GM12878 (cell line): ENCODE results near the gene OSBPL10. TPM values are rescaled to one million over a fixed set of nuclear protein-coding genes. Genes with fewer than 3 reads are reported as not detected.

Source experiments
- ATAC-seq: fragments of 200-7000 bp; cut with Tn5 transposase; 3 replicates; pipeline ENCODE4 v1.9.1; 2020; ENCODE audit warnings: mild to moderate bottlenecking, moderate library complexity
- BruUV-seq: library from RNA; stranded (reverse); fragments of 400-500 nt; replicated peaks from 2 replicates; lab custom pipeline; 2021; lab: Mats Ljungman, UMichigan
- CTCF ChIA-PET: fragments of 300-600 bp; sonication (Branson Sonifier 250); formaldehyde crosslinking; extraction: SDS; loops from one replicate; lab custom pipeline; 2021; ENCODE audit warnings: inconsistent platforms; lab: Yijun Ruan, JAX
- POLR2A ChIA-PET: fragments of 350-600 bp; formaldehyde crosslinking; extraction: SDS; loops from one replicate; lab custom pipeline; 2021; ENCODE audit warnings: inconsistent platforms; lab: Charles Lee
- RAD21 ChIA-PET: fragments of 300-600 bp; sonication (Branson Sonifier 250); formaldehyde crosslinking; loops from one replicate; lab custom pipeline; 2023; ENCODE audit warnings: antibody characterized with exemption; ENCODE audit not compliant: unreplicated experiment; lab: Charles Lee
- SMC1A ChIA-PET: fragments of 300-600 bp; sonication (Branson Sonifier 250); formaldehyde crosslinking; loops from one replicate; lab custom pipeline; 2023; ENCODE audit not compliant: unreplicated experiment, uncharacterized antibody; lab: Charles Lee
- DNase-seq: peaks from one replicate; pipeline ENCODE4 v3.0.0-alpha.2; 2011; ENCODE audit warnings: low read depth, low spot score
- FAIRE-seq: peaks from 3 replicates; lab custom pipeline; 2011; peaks lifted over from hg19 to GRCh38; lab: Jason Lieb, UNC
- H2AFZ ChIP-seq: 2 replicates; pipeline ENCODE4 v1.6.0; 2011; ENCODE audit warnings: low read depth, low read length, control low read depth; ENCODE audit not compliant: control insufficient read depth
- H3K27ac ChIP-seq: 2 replicates; pipeline ENCODE4 v1.5.1; 2011; ENCODE audit warnings: control low read depth; ENCODE audit not compliant: control insufficient read depth, insufficient read depth
- H3K27me3 ChIP-seq, 2 experiments: replicated peaks in 1 of 2; 2 replicates each; pipeline versions ENCODE4 v1.6.0 to v1.6.1; 2011; ENCODE audit warnings: low read length in 1 of 2; ENCODE audit not compliant: control insufficient read depth in 2 of 2, insufficient read depth in 2 of 2
- H3K36me3 ChIP-seq, 2 experiments: 2 replicates each; pipeline ENCODE4 v1.5.1; 2011; ENCODE audit warnings: low read length in 1 of 2; ENCODE audit not compliant: control insufficient read depth in 2 of 2, insufficient read depth in 2 of 2
- H3K4me1 ChIP-seq: 2 replicates; pipeline ENCODE4 v1.6.1; 2011; ENCODE audit warnings: mild to moderate bottlenecking, low read length, moderate library complexity, mixed read lengths; ENCODE audit not compliant: control insufficient read depth, insufficient read depth
- H3K4me2 ChIP-seq: 2 replicates; pipeline ENCODE4 v1.6.0; 2011; ENCODE audit warnings: control low read depth; ENCODE audit not compliant: control insufficient read depth, insufficient read depth
- H3K4me3 ChIP-seq: fragments of 200-600 bp; sonication (generic); 2 replicates; pipeline ENCODE4 v1.5.1; 2016
- H3K79me2 ChIP-seq: 2 replicates; pipeline ENCODE4 v1.6.0; 2011; ENCODE audit warnings: low read length; ENCODE audit not compliant: control insufficient read depth, insufficient read depth
- H3K9ac ChIP-seq: 2 replicates; pipeline ENCODE4 v1.8.0; 2011; ENCODE audit warnings: low read length, control low read depth, mixed read lengths; ENCODE audit not compliant: control insufficient read depth, insufficient read depth
- H3K9me3 ChIP-seq: replicated peaks from 3 replicates; pipeline ENCODE4 v1.5.1; 2011; ENCODE audit warnings: mild to moderate bottlenecking, low read length; ENCODE audit not compliant: control insufficient read depth, insufficient read depth
- H4K20me1 ChIP-seq: 2 replicates; pipeline ENCODE4 v1.6.0; 2011; ENCODE audit not compliant: control insufficient read depth, insufficient read depth
- EP300 ChIP-seq, 2 experiments: fragments of 150-350 bp in 1 of 2; IDR thresholded peaks; 2 replicates each; pipeline ENCODE4 v1.6.1; 2011 to 2012; ENCODE audit warnings: low read depth in 2 of 2, low read length in 2 of 2, borderline replicate concordance in 1 of 2, improper control_type of control experiment in 1 of 2, inconsistent platforms in 1 of 2; ENCODE audit not compliant: control insufficient read depth in 1 of 2
- HSF1 ChIP-seq: fragments of 150-350 bp; IDR thresholded peaks from 2 replicates; pipeline ENCODE4 v1.6.1; 2014; ENCODE audit warnings: mild to moderate bottlenecking, low read depth, low read length
- IKZF2 ChIP-seq, 2 experiments: fragments of 450-650 bp; IDR thresholded peaks; 2 replicates each; pipeline ENCODE4 v1.6.1; 2017; ENCODE audit warnings: mild to moderate bottlenecking in 2 of 2, moderate library complexity in 2 of 2
- IRF5 ChIP-seq: fragments of 450-650 bp; IDR thresholded peaks from 2 replicates; pipeline ENCODE4 v1.6.1; 2017; ENCODE audit warnings: borderline replicate concordance
- NFYA ChIP-seq: IDR thresholded peaks from 2 replicates; pipeline ENCODE4 v1.6.1; 2011; ENCODE audit warnings: low read depth, mild to moderate bottlenecking, low read length, improper control_type of control experiment, borderline replicate concordance
- PBX3 ChIP-seq: IDR thresholded peaks from 2 replicates; pipeline ENCODE4 v1.6.1; 2011; ENCODE audit warnings: mild to moderate bottlenecking, low read depth, low read length, moderate library complexity; ENCODE audit not compliant: insufficient replicate concordance
- POU2F2 ChIP-seq: IDR thresholded peaks from 3 replicates; pipeline ENCODE4 v1.6.1; 2011; ENCODE audit warnings: low read depth, mild to moderate bottlenecking, low read length, borderline replicate concordance
- SMAD1 ChIP-seq: fragments of 450-650 bp; IDR thresholded peaks from 2 replicates; pipeline ENCODE4 v1.6.1; 2018; ENCODE audit warnings: mild to moderate bottlenecking, low read depth; ENCODE audit not compliant: partially characterized antibody
- SMARCA5 ChIP-seq: fragments of 450-650 bp; IDR thresholded peaks from 2 replicates; pipeline ENCODE4 v1.6.1; 2017; ENCODE audit warnings: mild to moderate bottlenecking
- SPI1 ChIP-seq: IDR thresholded peaks from 2 replicates; pipeline ENCODE4 v1.6.1; 2011; ENCODE audit warnings: low read depth, mild to moderate bottlenecking, low read length, moderate library complexity, borderline replicate concordance; ENCODE audit not compliant: insufficient read depth
- SRF ChIP-seq, 2 experiments: IDR thresholded peaks; 2 replicates each; pipeline ENCODE4 v1.6.1; 2011; ENCODE audit warnings: low read depth in 2 of 2, low read length in 2 of 2, mild to moderate bottlenecking in 1 of 2, moderate library complexity in 1 of 2
- TARDBP ChIP-seq: IDR thresholded peaks from 2 replicates; pipeline ENCODE4 v1.6.1; 2016; ENCODE audit warnings: borderline replicate concordance
- YY1 ChIP-seq: IDR thresholded peaks from 2 replicates; pipeline ENCODE4 v1.6.1; 2011; ENCODE audit warnings: low read depth, mild to moderate bottlenecking, low read length
- ZNF592 ChIP-seq: fragments of 450-650 bp; IDR thresholded peaks from 2 replicates; pipeline ENCODE4 v1.6.1; 2017; ENCODE audit warnings: mild to moderate bottlenecking, moderate library complexity
- WGBS: methylation state at CpG from one replicate; pipeline ENCODE4 v1.1.6; 2016; ENCODE audit warnings: low lambda C conversion rate; ENCODE audit not compliant: insufficient replicate concordance, insufficient coverage; ENCODE audit errors: missing lambda C conversion rate; 5-methylcytosine and 5-hydroxymethylcytosine counted together
- in situ Hi-C: fragments of 300-500 bp; cut with MboI; formaldehyde crosslinking; loops from 9 replicates; pipeline ENCODE4 v1.14.3; 2018; ENCODE audit warnings: mixed read lengths
- intact Hi-C: fragments of 100-400 bp; cut with micrococcal nuclease; formaldehyde crosslinking; loops from one replicate; pipeline ENCODE4 v1.14.2; 2022; ENCODE audit not compliant: unreplicated experiment
- polyA plus RNA-seq, 11 experiments: library from polyadenylated mRNA; depleted of rRNA in 4 of 11; unstranded in 6 of 11; stranded (reverse) in 5 of 11; fragments of >200 nt; fragmentation: Nextera tagmentation in 4 of 11; fragmentation: Illumina TruSeq in 1 of 11; extraction: Ambion mirVana in 4 of 11; extraction: Trizol in 1 of 11; gene quantifications; 1 replicate in 1 of 11; 2 replicates in 10 of 11; pipeline versions ENCODE4 v1.2.1 to v1.2.3, GENCODE V29; 2011 to 2016; ENCODE audit warnings: inconsistent platforms in 2 of 11, missing spikeins in 2 of 11, low read depth in 1 of 11
- total RNA-seq, 4 experiments: library from RNA; depleted of rRNA in 3 of 4; stranded (reverse); fragments of >200 nt in 3 of 4; fragmentation: Illumina TruSeq in 1 of 4; extraction: Trizol in 1 of 4; gene quantifications; 2 replicates each; pipeline versions ENCODE4 v1.2.1 to v1.2.3, GENCODE V29; 2013 to 2021

The OSBPL10 gene
- total and polyA plus RNA-seq, 10 of the 15 experiments (the other 5 are each of a cell fraction or from before 2014, with no cell fraction given): 0.03 to 0.25 (median 0.09) TPM; not detected in 5

- ATAC-seq: no peak
- TF ChIP-seq NFYA: no peak
- no peak for TF ChIP-seq IKZF2 (IDR thresholded peaks at IDR 0.05)
- TF ChIP-seq SPI1: no peak
- TF ChIP-seq SMAD1: no peak
- no peak for TF ChIP-seq YY1
- TF ChIP-seq TARDBP: no peak
- TF ChIP-seq EP300 (IDR thresholded peaks at IDR 0.05; ENCODE audit: borderline replicate concordance in 1 of 2, control insufficient read depth in 1 of 2, low read depth in 2 of 2, low read length in 2 of 2): no peak
- TF ChIP-seq ZNF592: no peak
- no peak for TF ChIP-seq SRF (IDR thresholded peaks at IDR 0.05; ENCODE audit: low read depth in 2 of 2, low read length in 2 of 2)
- no peak for TF ChIP-seq POU2F2
- TF ChIP-seq PBX3: no peak
- no peak for TF ChIP-seq IRF5
- TF ChIP-seq SMARCA5: no peak
- no peak for TF ChIP-seq HSF1
Measured at GRCh38 chr3:31777092-31777491, 204.0 kb downstream of the OSBPL10 start.

More at GRCh38 chr3:31777092-31777491, 204.0 kb downstream of the OSBPL10 start:
- H3K27me3 ChIP-seq: no peaks in the 10 kb centered on the region; a peak in 1 of 4 replicates
- H3K27ac ChIP-seq: no peak overlapping the region
- RAD21 ChIA-PET: no interaction called here
- in situ Hi-C loops: no loop called here
- CTCF ChIA-PET: no interaction called here
- POLR2A ChIA-PET: no interaction called here
- no peak overlapping the region for H3K4me2 ChIP-seq
- H3K79me2 ChIP-seq: no peaks in the 10 kb centered on the region
- BruUV-seq: no TSS peak
- no peak overlapping the region for H3K9ac ChIP-seq
- no peak for FAIRE-seq
- no peaks in the 10 kb centered on the region for H3K36me3 ChIP-seq
- WGBS: 30% methylated on average over 1 of the region's 1 CpG
- H3K9me3 ChIP-seq: no peaks in the 10 kb centered on the region
- no peak overlapping the region for H3K4me3 ChIP-seq
- H2AFZ ChIP-seq: no peak overlapping the region
- intact Hi-C loops: no loop called here
- H3K4me1 ChIP-seq: no peaks in the 10 kb centered on the region
- no peaks in the 10 kb centered on the region for H4K20me1 ChIP-seq
- SMC1A ChIA-PET: no interaction called here
- no peak for DNase-seq
